ENCODE data around the gene MAGI2.

The MAGI2 gene

GRCh38 chr7:78184299-78184698, 1269.2 kb downstream of the MAGI2 start:
- no peak for DNase-seq (ENCODE audit: extremely low read depth, low read depth)
- TF ChIP-seq CTCF (IDR thresholded peaks at IDR 0.05; ENCODE audit: low read depth, low read length), result no peak

- no peak for DNase-seq (ENCODE audit: extremely low read depth, low read depth)
- TF ChIP-seq CTCF (IDR thresholded peaks at IDR 0.05; ENCODE audit: low read depth, low read length), result no peak
These were observed 1273.5 kb downstream of the MAGI2 start for GRCh38 chr7:78179827-78180477.

GRCh38 chr7:78179211-78179610, 1274.3 kb downstream of the MAGI2 start:
- DNase-seq (ENCODE audit: extremely low read depth, low read depth), result no peak
- no peak for TF ChIP-seq CTCF (IDR thresholded peaks at IDR 0.05; ENCODE audit: low read depth, low read length)

GRCh38 chr7:78178319-78178718, 1275.1 kb downstream of the MAGI2 start:
- DNase-seq (ENCODE audit: extremely low read depth, low read depth), result no peak
- TF ChIP-seq CTCF (IDR thresholded peaks at IDR 0.05; ENCODE audit: low read depth, low read length), result no peak

- TF ChIP-seq CTCF (IDR thresholded peaks at IDR 0.05; ENCODE audit: low read depth, low read length), result no peak
- no peak for DNase-seq (ENCODE audit: extremely low read depth, low read depth)
These were observed 1277.3 kb downstream of the MAGI2 start for GRCh38 chr7:78176171-78176570.

- TF ChIP-seq CTCF (IDR thresholded peaks at IDR 0.05; ENCODE audit: low read depth, low read length), result no peak
- no peak for DNase-seq (ENCODE audit: extremely low read depth, low read depth)
These were observed 1278.0 kb downstream of the MAGI2 start for GRCh38 chr7:78175330-78176100.

GRCh38 chr7:78173666-78174065, 1279.8 kb downstream of the MAGI2 start:
- TF ChIP-seq CTCF (IDR thresholded peaks at IDR 0.05; ENCODE audit: low read depth, low read length), result no peak
- no peak for DNase-seq (ENCODE audit: extremely low read depth, low read depth)

Data from AG09319 (cell line).